ENCODE measurements around the gene SVIL. TPM values are rescaled to one million over a fixed set of nuclear protein-coding genes. Genes with fewer than 3 reads are reported as not detected.
"Not testable (repeated sequence)": the region's sequence is repeated elsewhere in the genome, so short reads cannot be mapped to it uniquely, and the experiment has no call there.

The SVIL gene
- total RNA-seq, 1 donor from 2014 or later, result 16.7 TPM

GRCh38 chr10:29583674-29584073 is 51.1 kb downstream of the SVIL start:
- FAIRE-seq (no peak), DNase-seq (ENCODE audit: low spot score in 2 of 2) (no peak)

- not testable (repeated sequence) for FAIRE-seq; DNase-seq (ENCODE audit: low spot score in 2 of 2)
Observed at GRCh38 chr10:29582769-29583168, 52.0 kb downstream of the SVIL start.

- DNase-seq (ENCODE audit: low spot score in 2 of 2) (no peak), FAIRE-seq (no peak)
Observed at GRCh38 chr10:29579455-29579970, 55.3 kb downstream of the SVIL start.

GRCh38 chr10:29578457-29578856 is 56.3 kb downstream of the SVIL start:
- no peak for FAIRE-seq
- DNase-seq (ENCODE audit: low spot score in 2 of 2), result no peak

GRCh38 chr10:29576681-29577080 is 58.1 kb downstream of the SVIL start:
- FAIRE-seq (no peak), DNase-seq (ENCODE audit: low spot score in 2 of 2) (no peak)

GRCh38 chr10:29575098-29575455 is 59.7 kb downstream of the SVIL start:
- no peak for DNase-seq (ENCODE audit: low spot score in 2 of 2)
- no peak for FAIRE-seq

- FAIRE-seq, result not testable (repeated sequence)
Observed at GRCh38 chr10:29574212-29575097, 60.3 kb downstream of the SVIL start.

GRCh38 chr10:29570248-29570647 is 64.5 kb downstream of the SVIL start:
- FAIRE-seq; DNase-seq (ENCODE audit: low spot score in 2 of 2): not testable (repeated sequence)

More at GRCh38 chr10:29574212-29575097, 60.3 kb downstream of the SVIL start:
- not testable (repeated sequence) for DNase-seq (ENCODE audit: low spot score in 2 of 2)

- no peak for FAIRE-seq
Observed at GRCh38 chr10:29569795-29570194, 65.0 kb downstream of the SVIL start.

GRCh38 chr10:29567003-29567402 is 67.8 kb downstream of the SVIL start:
- DNase-seq (ENCODE audit: low spot score in 2 of 2) (no peak), FAIRE-seq (no peak)

More at GRCh38 chr10:29569795-29570194, 65.0 kb downstream of the SVIL start:
- no peak for DNase-seq (ENCODE audit: low spot score in 2 of 2)

- not testable (repeated sequence) for DNase-seq (ENCODE audit: low spot score in 2 of 2); FAIRE-seq
Observed at GRCh38 chr10:29566209-29566608, 68.6 kb downstream of the SVIL start.

GRCh38 chr10:29563420-29564035 is 71.2 kb downstream of the SVIL start:
- DNase-seq (ENCODE audit: low spot score in 2 of 2) (no peak), FAIRE-seq (no peak)

GRCh38 chr10:29563006-29563405 is 71.8 kb downstream of the SVIL start:
- not testable (repeated sequence) for DNase-seq (ENCODE audit: low spot score in 2 of 2); FAIRE-seq

GRCh38 chr10:29559996-29560395 is 74.8 kb downstream of the SVIL start:
- DNase-seq (ENCODE audit: low spot score in 2 of 2), result no peak
- FAIRE-seq, result no peak

- DNase-seq (ENCODE audit: low spot score in 2 of 2) (no peak), FAIRE-seq (no peak)
Observed at GRCh38 chr10:29557665-29558064, 77.1 kb downstream of the SVIL start.

- FAIRE-seq (no peak), DNase-seq (ENCODE audit: low spot score in 2 of 2) (no peak)
Observed at GRCh38 chr10:29555746-29556481, 78.9 kb downstream of the SVIL start.

GRCh38 chr10:29555091-29555745 is 79.6 kb downstream of the SVIL start:
- DNase-seq (ENCODE audit: low spot score in 2 of 2) (no peak), FAIRE-seq (no peak)

GRCh38 chr10:29554660-29555059 is 80.1 kb downstream of the SVIL start:
- DNase-seq (ENCODE audit: low spot score in 2 of 2) (no peak), FAIRE-seq (no peak)

- FAIRE-seq, result no peak
- DNase-seq (ENCODE audit: low spot score in 2 of 2), result no peak
Observed at GRCh38 chr10:29553544-29554250, 81.1 kb downstream of the SVIL start.

- not testable (repeated sequence) for FAIRE-seq; DNase-seq (ENCODE audit: low spot score in 2 of 2)
Observed at GRCh38 chr10:29553116-29553515, 81.7 kb downstream of the SVIL start.
